HG02642 (cell line): Measurements from ENCODE around the gene DAB1.

Experiments
- ATAC-seq: cut with Tn5 transposase; IDR thresholded peaks from one replicate; pipeline ENCODE4 v1.9.1; 2021; ENCODE audit warnings: mild to moderate bottlenecking; ENCODE audit not compliant: unreplicated experiment, poor library complexity

DAB1 gene

DNA sequence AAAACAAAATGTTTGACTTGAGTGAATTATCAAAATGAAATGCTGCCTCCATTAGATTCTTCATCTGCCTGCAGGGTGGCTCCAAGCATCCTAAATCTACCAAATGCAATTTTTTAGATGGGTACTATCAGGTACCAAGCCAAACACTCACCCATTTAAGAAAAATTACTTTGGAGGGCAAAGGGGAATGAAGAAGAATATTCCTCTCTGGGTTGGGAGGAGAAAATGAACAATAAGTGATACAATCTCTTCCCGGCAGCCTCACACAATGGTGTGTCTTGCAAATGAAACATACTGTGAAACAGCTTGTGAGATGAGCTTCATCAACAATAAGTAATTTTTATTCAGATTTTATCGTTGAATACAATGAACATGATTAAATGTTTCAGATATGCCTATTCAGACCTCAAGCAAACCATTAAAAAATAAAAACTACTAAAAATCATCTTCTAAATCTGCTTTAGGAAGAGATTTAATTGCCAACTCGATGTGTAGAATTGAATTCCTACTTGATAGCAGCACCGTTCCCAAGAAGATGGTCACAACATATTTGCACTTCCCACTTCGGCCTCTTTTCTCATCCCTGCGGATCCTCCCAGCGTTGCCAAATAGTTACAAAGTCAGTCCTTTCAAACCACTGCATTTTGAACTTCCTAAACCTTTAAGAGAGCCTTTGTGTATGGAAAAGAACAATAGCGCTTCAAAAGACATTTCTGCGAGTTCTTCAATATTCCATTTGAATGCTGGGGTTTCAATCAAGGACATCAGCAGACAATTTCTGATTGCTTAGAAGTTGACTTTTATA, 2.7 kb downstream of the DAB1 start:
- no peak for ATAC-seq

DNA sequence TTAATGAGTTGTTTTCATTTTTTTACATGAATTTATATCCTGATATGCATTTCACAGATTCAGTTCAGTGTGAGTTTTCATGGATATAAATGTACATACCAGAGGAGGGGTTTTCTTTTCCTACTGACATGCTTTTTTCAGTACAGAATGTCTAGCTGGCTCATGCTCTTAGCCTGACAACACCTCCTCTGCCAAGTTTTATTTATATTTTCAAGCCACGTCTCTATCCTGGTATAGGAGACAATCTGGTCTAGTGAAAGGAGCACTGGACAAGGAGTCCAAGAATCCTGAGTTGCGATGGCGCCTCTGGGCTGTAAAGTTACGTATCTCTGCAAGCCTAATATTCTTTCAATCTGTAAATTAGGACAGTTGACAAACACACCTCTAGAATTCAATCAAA, 4.9 kb downstream of the DAB1 start:
- ATAC-seq: no peak

DNA sequence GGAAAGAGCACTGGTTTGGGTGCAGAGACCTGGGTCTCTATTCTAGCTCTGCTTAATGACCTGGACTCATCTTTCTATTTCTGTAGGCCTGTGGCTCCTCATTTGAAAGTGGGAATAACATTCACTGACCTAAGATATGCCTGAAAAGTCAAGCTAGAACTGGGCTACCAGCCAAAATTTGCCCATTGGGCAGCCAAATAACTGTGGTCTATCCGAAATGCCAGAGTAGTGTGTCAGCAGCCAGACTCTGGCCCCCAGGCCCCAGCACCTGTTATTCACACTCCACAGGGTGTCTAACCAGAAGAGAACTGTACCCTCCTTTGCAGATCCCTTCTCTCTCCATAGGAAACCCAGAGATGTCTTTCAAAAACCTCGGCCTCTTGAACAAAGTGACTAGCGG, 12.6 kb downstream of the DAB1 start:
- no peak for ATAC-seq

DNA sequence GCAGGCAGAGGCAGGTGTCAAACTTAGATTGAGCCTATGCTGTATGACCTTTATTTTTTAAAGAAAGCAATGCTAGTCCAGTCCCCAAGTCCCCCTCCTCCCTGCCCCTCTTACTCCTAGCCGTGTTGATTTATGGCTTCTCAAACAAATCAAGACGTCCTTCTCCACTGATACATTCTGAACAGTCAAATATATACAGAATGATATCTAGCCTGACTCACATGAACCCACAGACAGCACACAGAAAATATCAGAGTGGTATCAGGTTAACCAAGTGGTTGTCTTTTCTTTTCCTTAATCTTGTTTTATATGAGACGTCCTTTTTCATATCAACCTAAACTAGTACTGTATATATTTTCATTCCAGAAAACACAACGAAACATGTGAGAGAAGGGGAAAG, 13.4 kb downstream of the DAB1 start:
- no peak for ATAC-seq

DNA sequence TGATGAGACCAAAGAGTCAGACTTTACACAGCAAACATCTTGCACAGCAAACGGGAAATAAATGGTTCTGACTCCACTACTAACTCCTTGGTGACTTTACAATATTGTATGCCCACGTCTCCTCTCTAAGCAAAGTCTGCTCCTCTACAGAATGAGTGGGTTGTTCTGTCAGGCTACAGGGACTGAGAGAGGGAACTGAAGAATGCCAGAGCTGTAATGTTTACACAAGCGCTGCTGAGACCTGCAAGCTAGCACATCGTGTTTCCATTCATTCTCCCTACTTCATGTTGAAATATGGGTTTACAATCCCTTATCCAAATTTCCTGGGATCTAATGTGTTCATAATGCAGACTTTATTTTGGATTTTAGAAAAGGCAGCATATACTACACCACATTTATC, 15.9 kb downstream of the DAB1 start:
- no peak for ATAC-seq

DNA sequence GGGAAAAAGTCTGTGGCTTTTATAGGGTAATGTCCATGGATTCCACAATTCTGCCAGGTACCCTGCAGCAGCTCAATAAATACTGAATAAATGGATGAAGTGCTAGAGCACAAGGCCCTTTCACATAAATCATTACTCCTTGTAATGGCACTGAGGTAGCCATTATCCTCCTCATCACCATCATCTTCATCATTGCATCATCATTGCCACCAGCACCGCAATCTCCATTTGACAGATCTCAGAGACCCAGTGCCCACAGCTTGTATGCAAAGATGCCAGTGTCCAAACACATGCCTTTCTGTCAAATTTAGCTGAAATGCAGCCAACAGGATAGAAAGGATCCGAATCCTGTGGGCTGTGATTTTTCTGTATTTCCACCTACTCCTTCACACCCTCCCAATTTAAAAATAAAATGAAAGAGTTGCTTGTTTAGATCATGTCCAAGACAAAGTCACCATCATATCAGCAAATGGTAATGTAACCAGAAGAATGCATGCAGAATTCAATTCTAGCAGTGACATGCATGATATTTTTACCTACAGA, 17.4 kb downstream of the DAB1 start:
- no peak for ATAC-seq

DNA sequence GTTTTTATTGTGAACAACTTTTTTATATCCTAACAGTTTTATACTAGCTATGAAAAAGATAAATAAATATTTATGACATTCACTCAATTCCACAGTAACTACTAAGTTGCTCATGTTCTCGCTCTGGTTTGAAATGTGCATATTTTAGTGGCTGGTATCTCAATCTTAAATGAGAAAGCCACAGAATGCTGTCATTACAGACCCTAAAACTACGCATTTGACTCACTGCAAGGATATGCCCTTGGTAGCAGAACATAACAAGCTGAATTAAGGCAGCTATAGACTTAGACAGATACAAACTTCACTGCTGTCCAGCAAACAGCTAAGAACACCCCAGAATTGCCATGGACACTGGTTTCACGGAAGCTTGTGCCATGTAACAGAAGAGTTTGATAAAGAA, 19.0 kb downstream of the DAB1 start:
- no peak for ATAC-seq

DNA sequence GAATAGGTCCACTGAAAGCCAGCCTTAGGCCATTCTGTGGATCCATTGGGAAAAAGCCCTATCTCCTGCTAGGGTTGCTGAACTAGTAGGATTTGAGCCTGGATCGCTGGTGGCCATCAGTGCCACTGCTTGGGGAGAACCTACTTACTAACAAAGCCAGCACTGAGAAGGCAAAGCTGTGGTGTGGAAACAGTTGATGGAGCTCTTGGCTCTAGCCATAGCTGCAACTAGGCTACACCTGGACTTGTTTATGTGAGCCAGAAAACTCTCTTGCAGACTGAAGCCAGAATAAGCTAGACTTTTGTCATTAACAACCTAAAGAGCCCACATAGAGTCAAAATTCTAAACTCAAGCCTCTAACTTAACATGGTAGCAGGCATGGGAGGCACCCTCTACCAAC, 20.7 kb downstream of the DAB1 start:
- no peak for ATAC-seq

DNA sequence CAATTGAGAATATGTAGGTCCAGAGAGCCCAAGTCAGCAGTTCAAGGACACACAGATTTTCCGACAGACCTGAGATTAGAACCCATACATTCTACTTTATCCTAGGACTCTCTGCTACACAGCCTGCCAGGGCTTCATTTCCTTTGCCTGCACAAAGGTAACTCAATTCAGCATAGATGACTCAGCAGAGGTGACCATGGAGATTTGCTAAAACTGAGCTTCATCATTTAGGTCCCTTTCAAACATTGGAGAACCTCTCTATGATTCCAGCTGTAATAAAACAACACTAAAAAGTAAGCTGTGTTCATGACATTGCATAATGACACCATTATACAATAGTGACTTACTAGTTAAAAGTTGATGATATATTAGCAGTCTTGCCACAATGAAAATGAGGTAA, 22.2 kb downstream of the DAB1 start:
- ATAC-seq: no peak

DNA sequence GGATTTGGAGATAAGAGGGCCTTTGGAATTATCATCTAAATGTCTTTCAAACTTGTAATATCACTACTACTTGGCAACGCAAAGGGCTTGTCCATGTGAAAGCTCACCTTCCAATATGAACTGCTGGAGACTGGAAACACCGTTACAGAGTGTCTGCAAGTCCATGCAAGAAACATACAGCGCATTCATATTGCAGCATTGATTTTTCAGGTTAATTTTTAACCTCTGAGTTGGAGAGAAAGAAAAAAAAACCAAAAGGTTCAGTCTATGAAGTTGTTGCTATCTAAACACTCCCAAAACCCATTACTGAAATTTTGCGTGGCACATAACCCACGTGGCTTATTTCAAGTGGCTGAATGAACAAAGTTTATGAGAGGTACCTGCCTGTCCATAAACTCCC, 23.8 kb downstream of the DAB1 start:
- ATAC-seq: no peak

DNA sequence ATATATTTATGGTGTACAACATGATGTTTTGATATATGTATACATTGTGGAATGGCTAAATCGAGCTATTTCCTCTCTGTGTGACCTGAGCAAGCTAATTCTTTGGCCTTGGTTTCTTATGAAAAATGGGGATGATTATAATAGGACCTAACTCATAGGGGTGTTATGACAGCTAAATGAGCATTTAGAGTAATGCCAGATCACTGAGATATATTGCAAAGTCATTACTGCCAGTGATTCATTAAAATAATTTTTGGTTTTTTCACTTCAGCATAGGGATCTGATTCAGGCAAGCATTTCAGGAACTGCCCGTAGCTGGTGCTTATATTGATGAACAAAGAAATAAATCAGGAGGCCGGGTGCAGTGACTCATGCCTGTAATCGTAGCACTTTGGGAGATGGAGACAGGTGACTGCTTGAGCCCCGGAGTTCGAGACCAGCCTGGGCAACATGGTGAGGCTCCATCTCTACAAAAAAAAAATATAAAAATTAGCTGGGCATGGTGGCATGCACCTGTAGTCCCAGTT, 30.7 kb downstream of the DAB1 start:
- ATAC-seq: no peak

DNA sequence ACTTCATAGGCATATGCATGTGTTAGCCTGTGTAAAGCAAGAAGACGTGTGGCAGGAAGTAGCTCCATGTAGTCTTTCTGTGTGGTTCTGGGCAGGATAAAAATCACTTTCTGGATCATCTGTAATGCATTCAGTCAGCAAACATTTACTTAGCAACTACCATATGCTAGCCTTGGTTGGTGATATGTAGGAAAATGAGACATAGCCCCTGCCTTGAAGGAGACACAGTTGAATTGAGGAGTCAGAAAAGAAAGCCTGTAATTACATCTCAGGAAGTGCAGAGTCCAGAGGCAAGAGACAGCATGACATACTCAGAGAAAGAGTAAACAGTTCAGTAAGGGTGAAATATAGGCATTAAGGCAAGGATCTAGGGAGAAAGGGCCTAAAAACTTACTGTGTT, 38.5 kb downstream of the DAB1 start:
- no peak for ATAC-seq

DNA sequence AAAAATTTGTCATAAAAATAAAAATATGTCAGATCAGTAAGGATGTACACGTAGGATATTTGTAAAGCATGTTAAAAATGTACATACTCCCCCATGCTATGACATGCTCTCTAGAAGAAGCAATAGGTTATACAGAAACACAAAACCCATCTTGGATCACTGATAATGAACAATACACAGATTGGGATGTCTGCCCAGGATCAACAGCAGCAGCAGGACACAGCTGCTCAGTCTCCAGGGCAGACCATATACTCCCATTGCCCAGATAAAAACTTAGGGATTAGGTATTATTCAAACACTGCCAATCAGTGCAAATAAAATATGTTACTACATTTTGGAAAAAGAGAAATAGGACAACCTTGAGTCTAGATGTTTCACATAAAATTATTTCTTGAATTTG, 39.0 kb downstream of the DAB1 start:
- ATAC-seq: no peak

DNA sequence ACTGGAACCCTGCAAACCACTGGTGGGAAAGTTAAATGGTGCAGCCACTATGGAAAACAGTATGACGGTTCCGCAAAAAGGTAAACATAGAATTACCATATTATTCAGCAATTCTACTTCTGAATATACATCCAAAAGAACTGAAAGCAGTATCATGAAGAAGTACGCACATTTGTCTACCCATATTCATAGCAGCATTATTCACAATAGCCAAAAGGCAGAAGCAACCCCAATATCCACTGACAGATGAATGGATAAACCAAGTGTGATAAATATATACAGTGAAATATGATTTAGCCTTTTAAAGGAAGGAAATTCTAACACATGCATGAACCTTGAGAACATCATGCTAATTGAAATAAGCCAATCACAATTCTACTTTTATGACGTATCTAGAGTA, 39.6 kb downstream of the DAB1 start:
- no peak for ATAC-seq

DNA sequence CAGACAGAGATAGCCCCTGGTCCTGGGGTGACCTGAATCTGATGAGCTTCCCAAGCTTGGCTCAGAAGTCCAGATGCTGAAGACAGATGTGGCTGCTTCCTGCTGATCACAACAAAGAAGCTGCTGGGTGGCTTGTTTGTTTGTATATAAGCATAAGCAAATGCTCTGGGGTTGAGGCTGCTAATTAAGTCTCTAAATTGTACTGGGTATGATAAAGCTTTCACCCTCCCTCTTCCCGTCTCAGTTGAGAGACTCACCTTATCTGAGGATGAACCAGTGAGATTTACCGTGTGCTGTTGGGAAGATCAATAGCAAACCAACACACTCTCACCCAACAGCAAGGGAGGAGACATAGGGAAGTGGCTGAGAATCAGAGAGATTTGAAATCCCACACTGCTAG, 42.0 kb downstream of the DAB1 start:
- no peak for ATAC-seq

DNA sequence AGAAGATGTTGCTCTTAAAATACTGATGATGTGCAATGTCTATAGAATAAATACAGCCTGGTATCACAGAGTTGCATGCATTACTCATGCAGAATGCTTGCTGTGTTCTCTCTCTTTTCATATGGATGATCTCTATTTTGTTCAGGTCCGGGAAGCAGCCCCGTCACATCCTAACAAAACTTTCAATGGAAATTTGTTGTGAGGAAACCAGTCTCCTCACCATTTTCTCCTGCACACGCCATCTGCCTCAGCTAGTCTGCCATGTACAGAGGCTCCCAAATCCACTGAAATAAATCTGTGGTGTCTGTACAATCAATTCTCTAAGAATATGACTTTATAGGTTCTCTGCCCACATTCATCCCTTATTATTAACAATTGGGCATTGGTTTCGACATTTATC, 42.4 kb downstream of the DAB1 start:
- ATAC-seq: no peak

DNA sequence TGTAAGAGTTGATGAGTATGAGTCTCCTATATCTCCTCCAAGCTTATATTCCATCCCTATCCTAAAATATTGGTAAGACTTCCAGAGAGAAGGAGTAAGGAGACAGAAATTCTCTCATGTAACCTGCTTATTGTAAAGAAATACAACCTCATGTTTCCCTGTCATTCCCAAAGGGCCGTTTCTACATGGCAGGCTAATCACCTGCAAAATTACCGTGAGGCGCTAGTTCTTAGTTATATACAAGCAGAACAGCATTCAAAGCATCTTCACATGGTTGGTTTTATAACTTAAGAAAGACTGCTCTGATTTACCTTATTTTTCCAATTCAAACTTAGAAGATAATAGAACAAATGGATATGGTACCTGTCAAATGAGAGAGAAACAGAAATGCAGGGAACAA, 42.9 kb downstream of the DAB1 start:
- no peak for ATAC-seq

DNA sequence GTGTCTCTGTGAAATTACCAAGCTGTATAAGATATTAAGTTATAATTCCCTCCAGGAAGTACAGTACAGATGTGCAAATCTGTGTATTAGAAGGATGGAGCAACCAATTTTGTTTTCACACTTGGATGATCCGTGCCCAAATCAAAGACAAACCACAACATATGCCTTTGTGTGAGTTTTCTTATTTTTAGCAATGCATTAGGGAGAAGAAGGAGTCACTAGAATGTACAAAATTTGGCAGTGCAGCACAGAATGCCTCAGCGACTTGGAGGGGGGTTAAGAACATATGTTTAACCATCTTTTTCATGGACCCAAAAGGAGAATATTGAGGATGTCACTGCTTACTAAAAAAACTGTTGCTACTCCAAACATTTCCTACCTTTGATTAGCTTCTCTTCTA, 45.3 kb downstream of the DAB1 start:
- no peak for ATAC-seq

DNA sequence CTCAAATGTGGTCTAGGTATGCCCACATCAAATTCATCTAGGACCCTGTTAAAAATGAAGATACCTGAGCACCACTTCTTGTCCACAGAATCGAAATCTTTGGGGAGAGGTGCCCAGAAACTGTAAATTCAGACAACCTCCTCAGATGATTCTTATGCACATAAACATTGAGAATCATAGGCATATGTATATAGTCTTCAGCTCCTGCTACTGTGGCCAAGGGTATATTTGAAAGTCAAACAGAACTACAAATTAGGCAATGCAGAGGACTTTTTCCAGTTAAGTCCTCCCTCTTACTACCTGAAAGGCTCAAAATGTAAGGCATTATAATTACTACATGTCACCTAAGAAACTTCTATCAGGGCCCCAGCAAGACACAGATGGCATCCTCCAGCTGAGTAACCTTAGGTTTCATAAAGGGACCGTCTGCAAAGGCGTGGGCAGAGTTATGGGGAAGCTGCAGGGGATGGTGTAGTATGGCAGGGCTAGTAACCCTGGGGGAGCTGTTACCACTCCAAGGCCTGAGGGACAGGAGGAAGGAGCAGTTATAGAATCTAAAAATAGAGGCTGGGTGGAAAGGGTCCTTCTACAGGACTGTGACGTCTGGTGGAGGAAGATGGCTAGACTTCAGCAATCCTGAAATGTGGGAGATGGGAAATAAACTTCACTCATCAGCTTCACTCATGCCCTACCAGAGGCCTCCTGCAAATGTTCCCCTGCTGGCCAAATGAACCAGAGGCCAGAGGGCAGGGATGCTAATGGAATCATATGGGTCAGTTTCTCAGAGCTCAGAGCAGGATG, 46.3 kb downstream of the DAB1 start:
- no peak for ATAC-seq

DNA sequence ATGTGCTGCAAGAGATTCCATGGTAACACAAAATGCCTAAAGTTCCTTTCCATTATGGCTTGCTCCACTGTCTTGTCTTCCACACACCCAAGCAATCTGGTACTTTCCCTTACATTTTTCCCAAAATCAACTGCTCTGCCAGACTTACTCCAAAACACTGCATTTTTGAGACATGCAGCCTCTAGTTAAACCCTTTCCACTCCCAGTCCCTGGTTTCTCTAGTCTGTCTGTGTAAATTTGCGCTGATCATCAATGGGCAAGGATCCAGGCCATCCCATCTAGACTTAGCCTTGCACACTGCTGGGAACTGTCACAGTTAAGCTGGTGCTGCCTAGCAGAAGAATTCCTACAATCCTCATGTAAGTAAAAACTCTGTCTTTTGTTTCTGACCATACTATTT, 47.8 kb downstream of the DAB1 start:
- no peak for ATAC-seq

DNA sequence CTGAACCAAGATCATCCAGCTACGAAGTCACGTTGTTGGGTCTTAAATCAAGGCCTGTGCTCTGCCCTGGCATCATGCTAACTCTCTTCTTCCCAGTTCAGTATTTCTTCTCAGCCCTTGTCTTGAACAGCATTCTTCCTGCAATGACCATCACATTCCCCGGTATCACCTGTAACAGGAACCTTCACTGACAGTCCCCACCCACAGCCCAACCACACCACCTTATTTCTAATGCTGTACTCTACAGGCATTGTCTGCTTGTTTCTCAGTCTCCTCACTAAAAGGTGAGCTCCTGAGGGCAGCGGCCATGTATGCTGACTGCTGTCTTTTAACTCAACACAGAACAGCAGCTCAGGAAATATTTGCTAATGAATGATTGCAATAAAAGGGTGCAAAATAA, 54.0 kb downstream of the DAB1 start:
- ATAC-seq: no peak
